Activated CD8-positive, alpha-beta memory T cell treated with anti-CD3 and anti-CD28 coated beads, Interleukin-2, amount 10 ng/mL, durations not matched to agents 7 days and 5 days (primary cell): Measurements from ENCODE around the gene CEP192. TPM values are rescaled to one million over a fixed set of nuclear protein-coding genes. Genes with fewer than 3 reads are reported as not detected.
A peak's percentile ranks its signal among the peaks of the same experiment; 100 is the strongest.
"Not testable (repeated sequence)": the region's sequence is repeated elsewhere in the genome, so short reads cannot be mapped to it uniquely, and the experiment has no call there.

Experiments used
- ATAC-seq: fragments of 150-1000 bp; cut with Tn5 transposase; one replicate; pipeline ENCODE4 v1.10.0; 2021; ENCODE audit warnings: moderate library complexity
- CTCF ChIA-PET: fragments of 350-600 bp; sonication (Branson Sonifier 250); formaldehyde crosslinking; loops from one replicate; lab custom pipeline; 2021; ENCODE audit warnings: antibody characterized with exemption; lab: Charles Lee
- DNase-seq: peaks from one replicate; pipeline ENCODE4 v3.0.0-alpha.2; 2020
- H3K27ac Mint-ChIP-seq: one replicate; pipeline ENCODE4 v1.8.0; 2021; ENCODE audit warnings: mild to moderate bottlenecking, mixed read lengths
- H3K27me3 Mint-ChIP-seq: one replicate; pipeline ENCODE4 v1.8.0; 2021; ENCODE audit warnings: mixed read lengths
- H3K36me3 Mint-ChIP-seq: one replicate; pipeline ENCODE4 v1.8.0; 2021; ENCODE audit warnings: mild to moderate bottlenecking, mixed read lengths
- H3K4me1 Mint-ChIP-seq: one replicate; pipeline ENCODE4 v1.8.0; 2021; ENCODE audit warnings: mixed read lengths
- H3K4me3 Mint-ChIP-seq: one replicate; pipeline ENCODE4 v1.8.0; 2021; ENCODE audit warnings: mild to moderate bottlenecking, moderate library complexity, mixed read lengths
- H3K9me3 Mint-ChIP-seq: one replicate; pipeline ENCODE4 v1.8.0; 2022; ENCODE audit warnings: low read depth, mixed read lengths
- total RNA-seq, 2 experiments: library from RNA; stranded (reverse); gene quantifications; one replicate each; pipeline ENCODE4 v1.2.3, GENCODE V29; 2021

Gene CEP192
- total RNA-seq, 2 experiments from 2014 or later: 36.6 to 57.4 TPM

GRCh38 chr18:12996661-12997292 lies 5.6 kb downstream of the CEP192 start:
- H3K9me3 Mint-ChIP-seq: no peaks in the 10 kb centered on the region
- peaks cover 13% of the 10 kb centered on the region for H3K36me3 Mint-ChIP-seq
- no peaks in the 10 kb centered on the region for H3K27me3 Mint-ChIP-seq
- peaks cover 23% of the 10 kb centered on the region for H3K4me1 Mint-ChIP-seq
- no peak for ATAC-seq
- no peak overlapping the region for H3K4me3 Mint-ChIP-seq
- DNase-seq: no peak
- no peak overlapping the region for H3K27ac Mint-ChIP-seq
- CTCF ChIA-PET: no interaction called here

DNA sequence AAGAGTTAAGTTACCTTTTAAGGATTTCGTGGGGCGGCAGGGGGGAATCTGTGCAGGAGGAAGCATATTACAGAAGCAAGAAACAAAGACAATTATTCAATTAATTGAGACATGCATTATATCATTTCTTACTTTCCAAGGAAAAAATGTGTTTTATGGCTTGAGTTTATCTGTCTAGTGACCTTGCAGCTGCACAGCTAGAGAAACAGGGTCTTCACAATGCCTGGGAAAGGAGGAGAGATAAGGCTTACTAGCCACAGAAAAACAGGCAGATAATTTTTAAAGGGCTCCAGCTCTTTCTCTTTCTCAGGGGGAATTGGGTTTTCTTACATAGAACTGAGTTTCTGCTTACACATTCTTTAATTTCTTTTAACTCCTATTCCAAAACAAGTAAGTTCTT lies 6.2 kb downstream of the CEP192 start:
- ATAC-seq, H3K27me3 Mint-ChIP-seq, H3K4me3 Mint-ChIP-seq, DNase-seq, H3K27ac Mint-ChIP-seq, H3K9me3 Mint-ChIP-seq: not testable (repeated sequence)
- CTCF ChIA-PET: interaction anchor here (1.2 kb wide), 1 partner anchor 162 kb away, joined by 3 read pairs; no protein-coding TSS in a partner anchor
- Mint-ChIP-seq H3K4me1 (peaks cover 23% of the 10 kb centered on the region), H3K36me3 (peaks cover 13% of the 10 kb centered on the region)

DNA sequence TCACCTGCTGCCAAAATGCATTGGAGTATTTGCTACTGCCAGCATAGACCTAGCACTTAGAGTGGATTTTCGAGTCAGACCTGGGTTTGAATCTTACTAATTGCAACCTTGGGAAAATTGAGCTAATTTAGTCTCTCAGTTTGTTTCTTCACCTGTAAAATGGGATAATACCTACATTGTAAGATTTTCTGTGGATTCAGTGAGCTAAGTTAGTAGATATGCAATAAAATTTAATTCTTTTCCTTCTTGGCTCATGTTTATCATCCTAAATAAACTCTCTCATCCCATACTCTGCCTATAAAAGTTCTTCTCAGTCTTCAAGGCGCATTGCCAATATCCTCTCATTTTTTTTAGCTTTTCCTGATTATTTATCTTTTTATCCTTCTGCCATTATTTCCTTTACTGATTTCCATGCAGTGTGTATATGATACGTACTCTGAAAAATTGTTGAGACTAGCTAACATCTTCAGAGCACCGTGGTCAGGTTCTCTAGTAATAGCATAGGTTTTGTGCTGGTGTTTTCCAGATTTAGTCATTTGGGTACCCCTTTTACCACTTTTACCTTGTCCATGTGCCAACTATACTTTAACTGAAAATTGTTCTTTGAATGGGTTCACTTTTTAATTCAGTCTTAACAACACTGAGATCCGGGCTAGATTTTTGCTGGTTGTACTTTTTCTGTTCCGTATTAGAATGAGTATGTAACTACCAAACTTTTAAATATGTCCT lies 7.3 kb downstream of the CEP192 start:
- H3K27ac Mint-ChIP-seq: peak overlapping the region; percentile 44
- no peak for DNase-seq
- no peaks in the 10 kb centered on the region for H3K27me3 Mint-ChIP-seq
- H3K4me3 Mint-ChIP-seq: peak overlapping the region; percentile 30
- H3K4me1 Mint-ChIP-seq: peaks cover 23% of the 10 kb centered on the region
- H3K9me3 Mint-ChIP-seq: no peaks in the 10 kb centered on the region
- peaks cover 9% of the 10 kb centered on the region for H3K36me3 Mint-ChIP-seq
- no peak for ATAC-seq
- CTCF ChIA-PET: interaction anchor here (0.7 to 1.6 kb wide), 3 partner anchors 15 to 161 kb away, joined by 3 read pairs; no protein-coding TSS in a partner anchor

DNA sequence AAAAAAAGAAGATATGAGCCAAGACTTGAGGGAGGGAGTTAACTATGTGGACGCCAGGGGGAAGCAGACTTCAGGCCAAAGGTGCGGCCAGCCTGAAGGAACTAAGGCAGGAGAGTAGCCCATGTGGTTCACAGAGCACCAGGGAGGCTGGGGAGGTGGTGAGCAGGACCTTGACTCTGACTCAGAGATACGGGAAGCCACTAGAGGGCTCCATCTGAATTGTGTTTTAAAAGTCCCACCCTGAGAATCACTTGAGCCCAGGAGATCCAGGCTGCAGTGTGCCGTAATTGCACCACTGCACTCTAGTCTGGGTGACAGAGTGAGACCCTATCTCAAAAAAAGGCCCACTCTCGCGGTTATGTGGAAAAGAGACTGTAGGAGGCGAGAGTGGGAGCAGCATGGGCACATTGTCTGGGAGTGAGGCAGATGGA lies 12.3 kb downstream of the CEP192 start:
- H3K9me3 Mint-ChIP-seq: no peaks in the 10 kb centered on the region
- ATAC-seq (peak; percentile 65), DNase-seq (no peak)
- peaks cover 21% of the 10 kb centered on the region for H3K36me3 Mint-ChIP-seq
- no peak overlapping the region for H3K4me3 Mint-ChIP-seq
- H3K27me3 Mint-ChIP-seq: no peaks in the 10 kb centered on the region
- CTCF ChIA-PET: interaction anchor here (1.0 kb wide), 1 partner anchor 15 kb away, joined by 3 read pairs; no protein-coding TSS in a partner anchor
- peaks cover 25% of the 10 kb centered on the region for H3K4me1 Mint-ChIP-seq
- H3K27ac Mint-ChIP-seq: no peak overlapping the region

GRCh38 chr18:13004396-13004795 lies 13.2 kb downstream of the CEP192 start:
- Mint-ChIP-seq H3K4me1 (peaks cover 19% of the 10 kb centered on the region), H3K36me3 (peaks cover 27% of the 10 kb centered on the region), H3K27me3 (no peaks in the 10 kb centered on the region), H3K27ac (no peak overlapping the region), H3K9me3 (no peaks in the 10 kb centered on the region), H3K4me3 (no peak overlapping the region)
- ATAC-seq (no peak), DNase-seq (no peak)
- CTCF ChIA-PET: interaction anchor here (0.8 to 1.4 kb wide), 3 partner anchors 13 to 155 kb away, joined by 3 to 4 read pairs (median 3); partner anchors contain the start of gene CEP192

DNA sequence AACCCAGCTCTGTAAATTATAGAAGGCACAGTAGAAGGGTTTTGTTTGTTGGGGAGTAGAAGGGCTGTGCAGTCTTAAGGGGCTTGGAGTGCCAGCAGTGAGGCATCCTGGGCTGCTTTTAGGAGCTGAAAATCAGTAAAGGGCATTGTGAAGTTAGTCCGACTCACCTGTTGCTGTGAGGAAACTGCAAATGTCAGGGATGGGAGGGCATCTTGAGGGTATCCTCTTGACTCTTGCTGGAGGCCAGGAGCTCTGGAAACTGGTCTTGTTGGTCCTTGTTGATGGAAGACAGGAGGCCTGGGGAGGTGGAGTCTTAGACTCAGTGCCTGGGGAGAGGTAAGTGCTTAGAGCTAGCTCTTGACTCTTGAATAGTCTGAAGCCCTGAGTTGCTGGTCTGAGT lies 14.1 kb downstream of the CEP192 start:
- H3K27me3 Mint-ChIP-seq: no peaks in the 10 kb centered on the region
- CTCF ChIA-PET: interaction anchor here (0.8 to 1.4 kb wide), 2 partner anchors 14 to 154 kb away, joined by 3 to 4 read pairs; partner anchors contain the start of gene CEP192
- no peak for ATAC-seq

GRCh38 chr18:13006531-13007247 lies 15.5 kb downstream of the CEP192 start:
- ATAC-seq: no peak
- Mint-ChIP-seq H3K27ac (no peak overlapping the region), H3K4me1 (peaks cover 8% of the 10 kb centered on the region), H3K4me3 (no peak overlapping the region), H3K36me3 (peaks cover 26% of the 10 kb centered on the region), H3K9me3 (no peaks in the 10 kb centered on the region), H3K27me3 (no peaks in the 10 kb centered on the region)
- DNase-seq: no peak
- CTCF ChIA-PET: interaction anchor here (0.7 kb wide), 1 partner anchor 153 kb away, joined by 3 read pairs; no protein-coding TSS in a partner anchor

More for the DNA sequence above, 14.1 kb downstream of the CEP192 start:
- Mint-ChIP-seq H3K4me1 (peaks cover 11% of the 10 kb centered on the region), H3K9me3 (no peaks in the 10 kb centered on the region), H3K4me3 (no peak overlapping the region), H3K36me3 (peaks cover 26% of the 10 kb centered on the region), H3K27ac (no peak overlapping the region)
- no peak for DNase-seq

GRCh38 chr18:13007248-13007560 lies 16.0 kb downstream of the CEP192 start:
- ATAC-seq (no peak), DNase-seq (no peak)
- no peak overlapping the region for H3K4me3 Mint-ChIP-seq
- peaks cover 8% of the 10 kb centered on the region for H3K4me1 Mint-ChIP-seq
- H3K27me3 Mint-ChIP-seq: no peaks in the 10 kb centered on the region
- peaks cover 29% of the 10 kb centered on the region for H3K36me3 Mint-ChIP-seq
- H3K9me3 Mint-ChIP-seq: no peaks in the 10 kb centered on the region
- CTCF ChIA-PET: no interaction called here
- no peak overlapping the region for H3K27ac Mint-ChIP-seq

DNA sequence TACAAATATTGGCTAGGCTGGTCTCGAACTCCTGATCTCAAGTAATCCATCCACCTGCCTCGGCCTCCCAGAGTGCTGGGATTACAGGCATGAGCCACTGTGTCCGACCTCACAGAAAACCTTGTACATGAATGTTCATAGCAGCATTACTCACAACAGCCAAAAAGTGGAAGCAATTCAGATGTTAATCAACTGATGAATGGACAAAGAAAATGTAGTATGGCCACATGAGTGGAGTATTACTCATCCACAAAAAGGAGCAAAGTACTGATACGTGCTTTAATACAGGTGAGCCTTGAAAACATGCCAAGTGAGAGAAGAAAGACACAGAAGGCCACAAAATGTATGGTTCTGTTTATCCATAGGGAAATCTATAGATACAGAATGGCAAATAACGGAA lies 20.6 kb downstream of the CEP192 start:
- Mint-ChIP-seq H3K27me3 (no peaks in the 10 kb centered on the region), H3K9me3 (no peaks in the 10 kb centered on the region), H3K27ac (no peak overlapping the region), H3K4me3 (no peak overlapping the region), H3K4me1 (peaks cover 4% of the 10 kb centered on the region), H3K36me3 (peaks cover 60% of the 10 kb centered on the region)
- ATAC-seq (no peak), DNase-seq (no peak)
- CTCF ChIA-PET: no interaction called here

DNA sequence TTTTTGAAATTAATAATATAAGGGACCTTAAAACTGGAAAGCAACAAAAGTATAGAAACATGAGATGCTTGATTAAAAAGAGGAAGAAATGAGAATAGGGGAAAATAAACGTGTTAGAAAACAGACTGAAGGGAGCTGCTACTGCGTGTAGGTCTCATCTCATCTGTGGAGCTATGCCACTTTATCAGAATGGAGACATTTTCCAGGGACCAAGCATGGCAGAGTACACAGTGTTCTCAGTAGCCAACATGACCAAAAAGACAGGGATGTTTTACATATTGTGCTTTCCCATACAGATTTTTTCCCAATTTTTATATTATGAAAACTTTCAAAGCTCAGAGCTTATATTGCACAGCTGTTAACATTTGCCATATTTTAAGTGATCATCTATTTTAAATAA lies 23.1 kb downstream of the CEP192 start:
- CTCF ChIA-PET: interaction anchor here (0.8 to 1.1 kb wide), 2 partner anchors 15 to 22 kb away, joined by 3 read pairs; no protein-coding TSS in a partner anchor
- H3K4me3 Mint-ChIP-seq: no peak overlapping the region
- peaks cover 66% of the 10 kb centered on the region for H3K36me3 Mint-ChIP-seq
- H3K27me3 Mint-ChIP-seq: no peaks in the 10 kb centered on the region
- H3K27ac Mint-ChIP-seq: no peak overlapping the region
- no peaks in the 10 kb centered on the region for H3K9me3 Mint-ChIP-seq
- peaks cover 8% of the 10 kb centered on the region for H3K4me1 Mint-ChIP-seq
- DNase-seq (no peak), ATAC-seq (no peak)

GRCh38 chr18:13014818-13015217 lies 23.7 kb downstream of the CEP192 start:
- CTCF ChIA-PET: interaction anchor here (0.8 to 1.1 kb wide), 2 partner anchors 15 to 22 kb away, joined by 3 read pairs; no protein-coding TSS in a partner anchor

DNA sequence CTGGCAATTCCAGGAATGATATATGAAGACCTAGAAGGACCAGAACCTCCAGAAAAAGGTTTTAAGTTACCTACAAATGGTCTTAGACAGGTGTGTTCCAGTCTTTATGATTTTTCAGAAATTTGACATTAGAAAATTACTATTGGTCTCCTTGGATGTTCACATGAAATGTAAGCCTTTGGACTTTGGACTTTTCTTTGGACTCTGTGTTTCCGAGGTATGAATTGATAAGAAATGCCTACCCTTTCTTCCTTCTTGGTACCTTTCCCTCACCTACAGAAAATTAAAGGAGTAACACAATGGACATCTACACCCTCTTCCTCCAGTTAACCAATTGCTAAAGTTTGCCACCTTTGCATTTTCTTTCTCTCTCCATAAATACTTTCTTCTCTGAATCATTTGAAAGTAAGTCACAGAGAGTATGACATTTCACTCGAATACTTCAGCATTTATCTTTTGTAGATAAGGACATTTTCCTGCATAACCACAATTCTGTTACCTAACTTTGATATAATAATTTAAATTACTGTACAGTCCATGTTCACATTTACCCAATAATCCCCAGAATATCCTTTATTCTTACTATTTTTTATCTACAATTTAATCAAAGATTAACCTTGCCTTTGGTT lies 26.2 kb downstream of the CEP192 start:
- Mint-ChIP-seq H3K9me3 (no peaks in the 10 kb centered on the region), H3K36me3 (peaks cover 82% of the 10 kb centered on the region), H3K4me3 (no peak overlapping the region), H3K4me1 (peaks cover 32% of the 10 kb centered on the region), H3K27ac (no peak overlapping the region), H3K27me3 (no peaks in the 10 kb centered on the region)
- no peak for ATAC-seq
- DNase-seq: no peak
- CTCF ChIA-PET: no interaction called here

More at GRCh38 chr18:13014818-13015217, 23.7 kb downstream of the CEP192 start:
- Mint-ChIP-seq H3K4me3 (no peak overlapping the region), H3K36me3 (peaks cover 65% of the 10 kb centered on the region), H3K4me1 (peaks cover 11% of the 10 kb centered on the region), H3K27me3 (no peaks in the 10 kb centered on the region), H3K27ac (no peak overlapping the region), H3K9me3 (no peaks in the 10 kb centered on the region)
- DNase-seq: no peak
- ATAC-seq: no peak

- Mint-ChIP-seq H3K4me3 (no peak overlapping the region), H3K27ac (no peak overlapping the region), H3K9me3 (peaks cover 4% of the 10 kb centered on the region), H3K27me3 (no peaks in the 10 kb centered on the region), H3K36me3 (peaks cover 82% of the 10 kb centered on the region), H3K4me1 (peaks cover 32% of the 10 kb centered on the region)
- no peak for ATAC-seq
- CTCF ChIA-PET: no interaction called here
- no peak for DNase-seq
Observed at GRCh38 chr18:13018374-13018773, 27.2 kb downstream of the CEP192 start.
